ENCODE results near the gene WDR27. TPM values are rescaled to one million over a fixed set of nuclear protein-coding genes. Genes with fewer than 3 reads are reported as not detected.

WDR27 gene
- total and polyA plus RNA-seq, 10 donors: 17.6 to 69.5 (median 45.7) TPM

GRCh38 chr6:169499848-169500247 lies 202.0 kb downstream of the WDR27 start:
- DNase-seq: no peak
- intact Hi-C loops (cut with DNase I; ENCODE audit: low total_unique reads): no loop called here
- no peak overlapping the region for H3K4me3 ChIP-seq

DNA sequence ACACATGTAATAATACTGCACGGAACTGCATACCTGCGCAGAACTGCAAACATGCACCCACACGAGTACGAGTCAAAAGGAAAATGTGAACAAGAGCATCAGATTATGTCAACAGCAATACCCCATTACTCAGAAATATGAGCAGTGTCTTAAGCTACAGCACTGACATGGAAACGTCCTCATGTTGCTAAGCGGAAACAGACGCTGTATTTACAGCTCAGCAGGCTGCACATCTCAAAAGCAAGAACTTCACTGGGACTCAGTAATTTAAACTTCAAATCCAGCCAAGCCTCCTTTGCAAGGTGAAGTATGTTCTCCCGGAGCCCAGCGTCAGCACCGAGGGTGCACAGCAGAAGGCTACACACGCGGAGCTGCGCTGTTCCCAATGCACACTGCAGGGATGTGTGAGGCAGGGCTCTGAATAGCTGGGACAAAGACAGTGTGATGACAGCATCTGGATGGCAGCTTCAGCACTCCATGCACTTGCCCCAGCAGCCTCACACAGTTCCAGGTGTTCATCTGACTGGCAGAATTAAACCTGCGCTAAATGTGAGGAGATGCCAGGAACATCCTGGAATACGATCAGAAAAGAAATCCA lies 202.8 kb downstream of the WDR27 start:
- intact Hi-C loops (cut with DNase I; ENCODE audit: low total_unique reads): no loop called here
- WGBS, 5 donors: 93 to 97% (median 94%) methylated on average over 15 of the region's 15 CpGs
- Histone ChIP-seq H3K4me1 (no peaks in the 10 kb centered on the region), H3K36me3 (peaks cover 0 to 9% (median 0%) of the 10 kb centered on the region in 6 donors), H3K4me3 (no peak overlapping the region), H3K27ac (no peak overlapping the region), H3K27me3 (replicated peaks in 1 of 7) (no peaks in the 10 kb centered on the region), H3K9me3 (peaks cover 0 to 3% (median 0%) of the 10 kb centered on the region in 8 donors)
- DNase-seq: no peak
- TF ChIP-seq CTCF (IDR thresholded peaks at IDR 0.05 in 8 of 11, conservative IDR thresholded peaks at IDR 0.05 in 3 of 11) (no peak), POLR2AphosphoS5 (IDR thresholded peaks at IDR 0.05) (no peak), POLR2A (IDR thresholded peaks at IDR 0.05) (no peak)

More at GRCh38 chr6:169499848-169500247, 202.0 kb downstream of the WDR27 start:
- H3K27ac ChIP-seq: no peak overlapping the region
- no peaks in the 10 kb centered on the region for H3K4me1 ChIP-seq
- peaks cover 0 to 9% (median 0%) of the 10 kb centered on the region in 6 donors for H3K36me3 ChIP-seq
- TF ChIP-seq POLR2AphosphoS5 (IDR thresholded peaks at IDR 0.05) (no peak), CTCF (IDR thresholded peaks at IDR 0.05 in 8 of 11, conservative IDR thresholded peaks at IDR 0.05 in 3 of 11) (no peak), POLR2A (IDR thresholded peaks at IDR 0.05) (no peak)
- 86 to 93% (median 91%) methylated on average over 6 to 7 of the region's 7 CpGs for WGBS, 5 donors
- H3K9me3 ChIP-seq: peaks cover 0 to 3% (median 0%) of the 10 kb centered on the region in 8 donors
- no peaks in the 10 kb centered on the region for H3K27me3 ChIP-seq (replicated peaks in 1 of 7)

DNA sequence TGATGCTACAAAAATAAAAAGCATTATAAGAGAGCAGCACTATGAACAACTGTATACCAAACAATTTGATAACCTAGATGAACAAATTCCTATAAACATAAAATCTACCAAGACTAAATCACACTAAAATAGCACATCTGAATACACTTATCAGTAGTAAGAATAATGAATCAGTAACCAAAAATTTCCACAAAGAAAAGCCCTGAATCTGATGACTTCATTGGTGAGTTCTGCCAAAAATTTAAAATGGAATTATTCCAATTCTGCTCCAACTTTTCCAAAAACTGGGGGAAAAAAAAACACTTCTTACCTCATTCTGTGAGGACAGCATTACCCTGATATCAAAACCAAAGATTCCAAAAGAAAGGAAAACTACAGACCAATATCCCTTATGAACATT lies 206.2 kb downstream of the WDR27 start:
- H3K27ac ChIP-seq: no peak overlapping the region
- no peak for DNase-seq
- no peaks in the 10 kb centered on the region for H3K27me3 ChIP-seq (replicated peaks in 1 of 7)
- H3K4me1 ChIP-seq: no peaks in the 10 kb centered on the region
- intact Hi-C loops (cut with DNase I; ENCODE audit: low total_unique reads): no loop called here
- no peak overlapping the region for H3K4me3 ChIP-seq
- TF ChIP-seq POLR2A (IDR thresholded peaks at IDR 0.05): no peak
- TF ChIP-seq CTCF (IDR thresholded peaks at IDR 0.05 in 8 of 11, conservative IDR thresholded peaks at IDR 0.05 in 3 of 11): no peak
- TF ChIP-seq POLR2AphosphoS5 (IDR thresholded peaks at IDR 0.05): no peak
- peaks cover 0 to 3% (median 0%) of the 10 kb centered on the region in 8 donors for H3K9me3 ChIP-seq
- no peaks in the 10 kb centered on the region for H3K36me3 ChIP-seq

- Histone ChIP-seq H3K36me3 (no peaks in the 10 kb centered on the region), H3K4me3 (no peak overlapping the region), H3K27ac (no peak overlapping the region), H3K4me1 (peaks cover 0 to 4% (median 0%) of the 10 kb centered on the region in 6 donors), H3K27me3 (replicated peaks in 1 of 7) (no peaks in the 10 kb centered on the region), H3K9me3 (peaks cover 0 to 3% (median 0%) of the 10 kb centered on the region in 8 donors)
- intact Hi-C loops (cut with DNase I; ENCODE audit: low total_unique reads): no loop called here
- TF ChIP-seq CTCF (IDR thresholded peaks at IDR 0.05 in 8 of 11, conservative IDR thresholded peaks at IDR 0.05 in 3 of 11): no peak
- TF ChIP-seq POLR2A (IDR thresholded peaks at IDR 0.05): no peak
- TF ChIP-seq POLR2AphosphoS5 (IDR thresholded peaks at IDR 0.05): no peak
- 91 to 97% (median 96%) methylated on average over 3 of the region's 3 CpGs for WGBS, 5 donors
- no peak for DNase-seq
These were observed 207.8 kb downstream of the WDR27 start for GRCh38 chr6:169494038-169494437.

All from spleen (tissue), 11 donors.